Liver (tissue), 9 donors: ENCODE results near the gene MCU. TPM values are rescaled to one million over a fixed set of nuclear protein-coding genes. Genes with fewer than 3 reads are reported as not detected.
"Not testable (repeated sequence)": the region's sequence is repeated elsewhere in the genome, so short reads cannot be mapped to it uniquely, and the experiment has no call there.

ENCODE experiments used
- DNase-seq: peaks from one replicate; pipeline ENCODE4 v3.0.0-alpha.2; 2017; ENCODE audit warnings: low spot score
- H3K27ac ChIP-seq, 2 donors: one replicate each; pipeline ENCODE4 v1.7.0; 2013; ENCODE audit warnings: inconsistent platforms in 2 of 2, low read length in 2 of 2, control low read depth in 1 of 2, low read depth in 1 of 2, mild to moderate bottlenecking in 1 of 2
- H3K27me3 ChIP-seq, 4 donors: one replicate each; pipeline versions ENCODE4 v1.6.1 to v1.7.0; 2013; ENCODE audit warnings: low read length in 3 of 4, inconsistent platforms in 1 of 4, mild to moderate bottlenecking in 1 of 4, moderate library complexity in 1 of 4; ENCODE audit not compliant: control insufficient read depth in 4 of 4, insufficient read depth in 4 of 4
- H3K36me3 ChIP-seq, 4 donors: one replicate each; pipeline versions ENCODE4 v1.6.1 to v1.7.0; 2013; ENCODE audit warnings: low read length in 3 of 4, mild to moderate bottlenecking in 3 of 4, low read depth in 1 of 4, moderate library complexity in 1 of 4; ENCODE audit not compliant: control insufficient read depth in 4 of 4, insufficient read depth in 3 of 4
- H3K4me1 ChIP-seq, 4 donors: one replicate each; pipeline versions ENCODE4 v1.6.1 to v1.7.0; 2013; ENCODE audit warnings: low read length in 3 of 4, mild to moderate bottlenecking in 3 of 4, moderate library complexity in 1 of 4; ENCODE audit not compliant: control insufficient read depth in 4 of 4, insufficient read depth in 4 of 4
- H3K4me3 ChIP-seq, 3 donors: one replicate each; pipeline versions ENCODE4 v1.6.1 to v1.7.0; 2013; ENCODE audit warnings: low read length in 3 of 3, control low read depth in 1 of 3, low read depth in 1 of 3, mild to moderate bottlenecking in 1 of 3
- H3K9ac ChIP-seq, 2 donors: one replicate each; pipeline ENCODE4 v1.7.0; 2013; ENCODE audit warnings: low read length in 2 of 2, mild to moderate bottlenecking in 2 of 2, moderate library complexity in 2 of 2, control low read depth in 1 of 2, low read depth in 1 of 2
- H3K9me3 ChIP-seq, 4 donors: one replicate each; pipeline versions ENCODE4 v1.6.1 to v1.7.0; 2013; ENCODE audit warnings: low read length in 3 of 4; ENCODE audit not compliant: control insufficient read depth in 4 of 4
- ATF3 ChIP-seq: IDR thresholded peaks from 2 replicates; pipeline ENCODE4 v1.6.1; 2016; ENCODE audit warnings: antibody characterized with exemption
- CTCF ChIP-seq: fragments of 150-350 bp; IDR thresholded peaks from 2 replicates; pipeline ENCODE4 v1.5.1; 2017; ENCODE audit warnings: improper control_type of control experiment, low read depth, low read length; ENCODE audit not compliant: missing input control
- EGR1 ChIP-seq, 2 donors: IDR thresholded peaks; 2 replicates each; pipeline ENCODE4 v1.6.1; 2016 to 2018; ENCODE audit warnings: antibody characterized with exemption in 2 of 2, low read depth in 2 of 2
- FOXA1 ChIP-seq: IDR thresholded peaks from 2 replicates; pipeline ENCODE4 v1.6.1; 2016; ENCODE audit warnings: antibody characterized with exemption
- FOXA2 ChIP-seq: IDR thresholded peaks from 2 replicates; pipeline ENCODE4 v1.6.1; 2016; ENCODE audit warnings: antibody characterized with exemption
- HNF4G ChIP-seq: IDR thresholded peaks from 2 replicates; pipeline ENCODE4 v1.6.1; 2016; ENCODE audit warnings: antibody characterized with exemption
- JUND ChIP-seq, 2 donors: IDR thresholded peaks; 2 replicates each; pipeline ENCODE4 v1.6.1; 2016; ENCODE audit warnings: antibody characterized with exemption in 2 of 2
- MAX ChIP-seq: IDR thresholded peaks from 2 replicates; pipeline ENCODE4 v1.6.1; 2016; ENCODE audit warnings: antibody characterized with exemption
- NR2F2 ChIP-seq: IDR thresholded peaks from 2 replicates; pipeline ENCODE4 v1.6.1; 2016; ENCODE audit warnings: antibody characterized with exemption
- RAD21 ChIP-seq, 2 donors: IDR thresholded peaks; 2 replicates each; pipeline ENCODE4 v1.6.1; 2016; ENCODE audit warnings: antibody characterized with exemption in 2 of 2, mild to moderate bottlenecking in 2 of 2
- RXRA ChIP-seq, 2 donors: IDR thresholded peaks; 2 replicates each; pipeline ENCODE4 v1.6.1; 2017 to 2018; ENCODE audit warnings: antibody characterized with exemption in 2 of 2, mild to moderate bottlenecking in 1 of 2
- SP1 ChIP-seq: IDR thresholded peaks from 2 replicates; pipeline ENCODE4 v1.6.1; 2018; ENCODE audit warnings: antibody characterized with exemption, mild to moderate bottlenecking
- YY1 ChIP-seq: IDR thresholded peaks from 2 replicates; pipeline ENCODE4 v1.6.1; 2016; ENCODE audit warnings: antibody characterized with exemption, mild to moderate bottlenecking
- WGBS: extraction: QIAGEN DNeasy Blood & Tissue Kit; methylation state at CpG from one replicate; pipeline ENCODE4 v1.1.7; 2013; 5-methylcytosine and 5-hydroxymethylcytosine counted together
- polyA plus RNA-seq, 2 donors: library from polyadenylated mRNA; stranded (reverse) in 1 of 2; unstranded in 1 of 2; fragments of 200-250 nt in 1 of 2; fragments of >200 nt in 1 of 2; fragmentation: Nextera tagmentation in 1 of 2; extraction: Ambion mirVana in 1 of 2; gene quantifications; one replicate each; pipeline versions ENCODE4 v1.2.1 to v1.2.3, GENCODE V29; 2013 to 2015
- total RNA-seq, 2 donors: library from RNA; depleted of rRNA; stranded (reverse); fragments of >200 nt; gene quantifications; one replicate each; pipeline ENCODE4 v1.2.3, GENCODE V29; 2014
- donor health status: healthy.
- donor health status: healthy.
- donor health status: healthy.
- donor health status: healthy.
- donor health status: healthy.

MCU gene
- total and polyA plus RNA-seq, 4 donors: 6.4 to 13.0 (median 8.8) TPM

- DNase-seq, H3K4me3 ChIP-seq, H3K27me3 ChIP-seq, H3K9ac ChIP-seq, H3K27ac ChIP-seq, H3K4me1 ChIP-seq, H3K9me3 ChIP-seq, H3K36me3 ChIP-seq: not testable (repeated sequence)
Measured at GRCh38 chr10:72771195-72771594, 79.3 kb downstream of the MCU start.

- Histone ChIP-seq H3K27ac (no peak overlapping the region), H3K27me3 (no peaks in the 10 kb centered on the region), H3K9ac (no peak overlapping the region), H3K9me3 (peaks cover 0 to 5% (median 2%) of the 10 kb centered on the region in 4 donors), H3K4me1 (no peaks in the 10 kb centered on the region), H3K36me3 (no peaks in the 10 kb centered on the region), H3K4me3 (no peak overlapping the region)
- TF ChIP-seq NR2F2: no peak
- no peak for DNase-seq
- 98% methylated on average over 1 of the region's 1 CpG for WGBS
Measured at GRCh38 chr10:72772031-72772430, 80.1 kb downstream of the MCU start.

- no peak for DNase-seq
- Histone ChIP-seq H3K36me3 (no peaks in the 10 kb centered on the region), H3K9me3 (no peaks in the 10 kb centered on the region), H3K9ac (no peak overlapping the region), H3K27me3 (no peaks in the 10 kb centered on the region), H3K4me1 (peaks cover 0 to 6% (median under 1%) of the 10 kb centered on the region in 4 donors), H3K27ac (no peak overlapping the region), H3K4me3 (no peak overlapping the region)
- WGBS: 100% methylated on average over 2 of the region's 2 CpGs
- TF ChIP-seq HNF4G (no peak), NR2F2 (no peak), SP1 (no peak), MAX (no peak), RAD21 (IDR thresholded peaks at IDR 0.05) (no peak), YY1 (no peak)
Measured at GRCh38 chr10:72779874-72780273, 87.9 kb downstream of the MCU start.

- TF ChIP-seq ATF3: no peak
- no peak for TF ChIP-seq JUND (IDR thresholded peaks at IDR 0.05)
- TF ChIP-seq FOXA1: no peak
- no peak for TF ChIP-seq NR2F2
- no peak for TF ChIP-seq FOXA2
- no peak for TF ChIP-seq HNF4G
- no peak for TF ChIP-seq RXRA (IDR thresholded peaks at IDR 0.05)
- TF ChIP-seq CTCF: no peak
- no peak for TF ChIP-seq EGR1 (IDR thresholded peaks at IDR 0.05; ENCODE audit: low read depth in 2 of 2)
- H3K9me3 ChIP-seq: no peaks in the 10 kb centered on the region
Measured at GRCh38 chr10:72782649-72783330, 90.8 kb downstream of the MCU start.

More at GRCh38 chr10:72782649-72783330, 90.8 kb downstream of the MCU start:
- H3K27me3 ChIP-seq: no peaks in the 10 kb centered on the region
- no peak overlapping the region for H3K27ac ChIP-seq
- DNase-seq: no peak
- H3K4me1 ChIP-seq: peaks cover 0 to 6% (median under 1%) of the 10 kb centered on the region in 4 donors
- no peaks in the 10 kb centered on the region for H3K36me3 ChIP-seq
- no peak overlapping the region for H3K4me3 ChIP-seq
- no peak overlapping the region for H3K9ac ChIP-seq
- 94% methylated on average over 5 of the region's 5 CpGs for WGBS
